HG02588 (cell line): ENCODE results near the gene LAMC1.
A peak's percentile ranks its signal among the peaks of the same experiment; 100 is the strongest.

ENCODE experiments used
- ATAC-seq: cut with Tn5 transposase; IDR thresholded peaks from one replicate; pipeline ENCODE4 v1.9.1; 2021; ENCODE audit warnings: mild to moderate bottlenecking, moderate library complexity; ENCODE audit not compliant: unreplicated experiment

LAMC1 gene

GRCh38 chr1:183019860-183020259 lies 3.4 kb upstream of the LAMC1 start:
- no peak for ATAC-seq

GRCh38 chr1:183021405-183022201 lies 1.6 kb upstream of the LAMC1 start:
- ATAC-seq = no peak

- ATAC-seq = peak; percentile 40
These were observed 746 bp upstream of the LAMC1 start for GRCh38 chr1:183022202-183023145.

- peak; percentile 61 for ATAC-seq
These were observed 539 bp downstream of the LAMC1 start for GRCh38 chr1:183023601-183024316.

DNA sequence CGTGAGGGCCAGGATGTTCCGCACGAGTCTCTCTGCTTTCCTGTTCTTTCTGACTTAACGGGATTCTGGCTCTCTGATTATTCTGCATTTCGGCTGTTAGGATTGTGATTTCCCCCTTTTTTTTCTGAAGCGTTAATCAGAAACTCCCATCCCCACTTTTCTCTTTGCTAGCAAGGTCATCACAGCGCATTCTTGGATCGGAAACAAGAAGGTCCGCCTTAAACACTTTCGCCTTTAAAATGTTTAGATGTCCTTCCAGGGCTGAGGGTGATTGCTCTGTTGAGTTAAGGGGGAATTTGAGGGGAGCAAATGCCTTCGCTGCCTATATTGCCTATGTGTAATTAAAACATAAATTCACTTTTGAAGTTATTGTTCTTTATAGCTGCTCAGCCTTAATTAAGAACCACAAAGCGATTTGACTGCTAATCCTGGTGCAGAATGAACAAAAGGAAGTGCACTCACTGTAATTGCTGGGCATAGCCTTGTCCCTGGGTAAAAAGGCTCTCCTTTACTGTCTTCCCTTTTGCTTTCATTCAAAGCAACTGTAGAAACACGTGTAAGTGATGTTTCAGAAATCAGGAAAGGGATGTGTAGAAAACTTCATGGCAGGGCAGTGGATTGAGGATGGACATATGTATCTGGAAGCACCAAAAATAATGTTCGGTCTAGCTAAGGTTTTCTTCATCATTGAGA lies 1.2 kb downstream of the LAMC1 start:
- no peak for ATAC-seq

GRCh38 chr1:183025010-183025337 lies 1.8 kb downstream of the LAMC1 start:
- no peak for ATAC-seq

DNA sequence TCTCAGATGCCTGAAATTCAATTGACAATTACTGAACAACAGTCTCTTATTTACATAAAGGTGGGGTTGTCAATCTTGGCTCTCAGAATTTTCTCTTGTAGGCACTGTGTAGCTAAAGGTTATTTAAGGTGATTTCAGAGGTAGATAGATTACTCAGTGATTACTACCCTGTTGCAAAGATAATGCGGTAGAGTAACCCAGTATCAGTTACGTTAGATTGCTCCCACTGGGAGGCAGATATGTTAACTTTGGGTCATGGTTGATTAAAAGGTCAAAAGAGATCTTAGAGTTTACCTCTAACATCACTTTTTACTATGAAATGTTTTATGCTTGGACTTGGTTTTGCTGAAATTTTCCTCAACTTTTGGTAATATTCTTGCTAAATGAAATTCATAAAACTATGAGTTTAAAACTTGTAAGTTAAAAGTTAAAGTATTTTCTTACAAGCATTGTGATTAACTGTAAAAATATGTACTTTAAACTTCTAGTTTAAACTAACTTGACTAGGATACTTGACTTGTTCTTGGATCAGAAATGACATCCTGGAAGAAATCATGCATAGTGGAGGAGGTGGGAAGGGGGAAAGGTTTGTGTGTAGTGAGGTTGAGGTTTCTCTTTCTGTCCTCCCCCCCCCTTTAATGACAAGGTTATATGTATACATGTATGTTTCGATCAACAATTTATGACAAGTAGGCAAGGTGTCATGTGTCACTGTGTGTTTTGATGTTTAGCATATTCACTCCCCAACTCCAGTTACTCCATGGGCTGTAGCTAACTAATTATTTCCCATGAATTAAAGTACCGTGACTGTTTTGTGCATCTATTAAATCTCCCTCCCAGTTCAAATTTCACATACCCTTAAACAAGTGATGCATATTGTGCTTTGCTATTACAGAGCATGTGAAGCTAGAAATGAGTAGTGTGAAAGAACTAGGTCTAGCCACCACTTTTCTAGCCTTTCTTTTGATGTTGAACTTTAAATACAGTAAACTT lies 2.9 kb downstream of the LAMC1 start:
- ATAC-seq = no peak

DNA sequence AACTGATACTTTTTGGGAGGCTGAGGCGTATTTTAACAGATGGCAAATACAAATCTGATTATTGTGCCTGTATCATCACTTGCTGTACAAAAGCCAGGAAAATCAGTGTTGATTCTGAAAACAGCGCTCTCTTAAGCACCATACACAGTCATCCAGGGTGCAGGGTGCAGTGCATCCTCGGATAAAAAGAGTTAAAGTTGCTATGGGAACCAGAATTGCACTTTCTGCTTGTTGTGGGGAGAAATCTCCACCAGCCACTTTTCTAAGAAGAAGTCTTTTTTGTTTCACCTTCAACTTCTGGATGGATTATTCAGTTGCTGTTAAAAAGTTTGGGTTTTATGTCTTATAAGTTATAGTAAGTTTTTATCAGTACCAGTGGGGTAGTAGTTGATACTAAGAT lies 3.8 kb downstream of the LAMC1 start:
- no peak for ATAC-seq

DNA sequence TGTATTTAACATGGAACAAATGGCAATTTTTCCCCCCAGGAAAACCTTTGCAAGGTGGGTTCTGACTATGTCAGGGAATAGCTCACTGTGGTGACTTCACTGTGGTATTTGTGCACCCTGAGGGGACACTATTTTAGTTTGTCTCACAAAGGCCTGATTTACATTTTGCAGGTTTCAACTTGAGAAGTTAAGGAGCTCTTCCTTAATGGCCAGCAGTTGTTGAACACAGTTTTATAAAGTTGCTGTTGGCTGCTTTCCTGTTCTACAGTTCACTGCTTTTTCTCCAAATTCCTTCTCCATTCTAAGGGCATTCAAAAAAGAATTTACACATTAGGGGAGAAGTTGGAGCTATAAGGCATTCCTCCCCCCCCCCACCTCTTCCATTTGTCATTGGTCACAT lies 4.6 kb downstream of the LAMC1 start:
- ATAC-seq = no peak

- ATAC-seq = no peak
These were observed 6.4 kb downstream of the LAMC1 start for GRCh38 chr1:183029591-183030000.

DNA sequence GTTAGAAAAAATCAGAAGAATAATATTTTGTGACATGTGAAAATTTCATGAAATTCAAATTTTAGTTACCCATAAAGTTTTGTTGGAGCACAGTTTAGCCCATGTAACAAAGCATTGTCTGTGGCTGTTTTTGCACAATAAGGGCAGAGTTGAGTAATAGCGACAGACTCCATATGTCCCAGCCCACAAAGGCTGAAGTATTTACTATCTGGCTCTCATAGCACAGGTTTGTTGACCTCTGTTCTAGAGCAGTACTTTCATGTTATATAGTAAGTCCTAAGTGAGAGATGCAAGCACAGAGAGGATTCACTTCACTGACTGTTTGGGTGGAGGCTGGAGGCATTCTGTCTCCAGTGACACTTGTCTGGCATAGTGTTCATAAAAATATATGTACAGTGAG lies 6.8 kb downstream of the LAMC1 start:
- no peak for ATAC-seq

DNA sequence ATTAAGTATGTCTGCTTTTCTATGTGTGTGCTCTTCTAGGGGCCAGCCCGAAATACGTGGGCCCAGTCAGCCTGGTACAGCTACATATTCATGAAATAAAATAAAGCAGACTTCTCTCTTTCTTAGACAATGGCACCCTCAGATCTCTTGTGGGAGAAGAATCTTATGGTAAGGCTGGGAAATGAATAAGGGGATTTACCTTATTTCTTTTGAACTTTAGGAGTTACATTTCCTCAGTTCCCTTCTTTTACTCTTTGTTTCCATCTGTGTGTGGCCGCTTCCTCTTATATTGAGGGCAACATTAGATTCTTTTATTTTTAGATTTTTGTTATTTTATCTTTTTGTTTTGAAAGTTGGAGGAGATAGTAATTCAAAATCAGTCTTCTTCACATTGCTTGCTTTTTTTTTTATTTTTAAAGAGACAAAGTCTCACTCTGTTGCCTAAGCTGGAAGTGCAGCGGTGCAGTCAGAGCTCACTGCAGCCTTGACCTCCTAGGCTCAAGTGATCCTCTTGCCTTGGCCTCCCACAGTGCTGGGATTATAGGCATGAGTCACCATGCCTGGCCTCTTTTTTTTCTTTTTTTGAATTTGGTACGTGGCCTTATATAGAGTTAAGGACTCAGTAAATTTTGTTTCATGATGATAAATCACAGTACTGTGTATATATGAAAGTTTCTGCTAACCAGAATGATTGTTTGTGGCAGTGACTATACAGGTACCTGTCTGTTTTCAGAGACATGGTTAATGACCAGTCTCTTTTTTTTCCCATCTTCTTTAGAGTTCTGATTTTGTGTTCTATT lies 9.1 kb downstream of the LAMC1 start:
- ATAC-seq = no peak

DNA sequence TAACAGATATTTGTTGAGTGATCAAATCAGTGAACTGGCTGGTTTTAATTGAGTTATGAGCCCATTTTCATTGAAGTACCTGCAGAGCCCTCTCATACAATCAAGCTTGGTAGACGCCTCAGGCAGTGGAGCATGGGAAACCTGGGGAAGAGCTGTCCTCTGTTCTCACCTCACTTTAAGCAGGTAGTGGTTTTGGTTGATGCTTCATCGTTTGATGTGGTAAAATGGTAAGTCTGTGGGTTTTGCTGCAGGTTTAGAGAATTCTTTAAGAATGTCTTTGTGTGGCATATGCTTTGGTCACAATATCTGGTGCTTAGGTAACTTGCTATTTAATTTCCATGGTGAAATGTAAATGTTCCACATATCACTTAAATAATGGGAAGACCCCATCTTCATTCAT lies 10.0 kb downstream of the LAMC1 start:
- no peak for ATAC-seq

DNA sequence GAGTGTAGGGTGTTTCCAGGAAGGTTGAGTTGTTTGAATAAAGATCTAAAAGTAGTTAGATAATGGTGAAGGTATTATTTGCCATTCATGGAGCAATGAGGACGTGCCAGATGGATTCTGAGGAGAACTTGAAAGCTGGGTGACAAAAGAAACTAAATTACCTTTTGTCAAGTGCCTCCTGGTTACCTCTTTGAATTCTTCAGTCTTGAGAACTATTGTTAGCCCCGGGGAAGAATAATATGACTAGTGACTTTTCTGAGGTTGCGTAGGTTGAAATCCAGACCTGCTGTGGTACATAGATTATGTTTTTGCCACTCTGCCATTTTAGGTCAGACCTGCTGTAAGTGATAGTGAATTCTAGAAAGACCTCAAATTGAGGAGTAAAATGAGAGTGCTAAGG lies 11.5 kb downstream of the LAMC1 start:
- ATAC-seq = no peak

DNA sequence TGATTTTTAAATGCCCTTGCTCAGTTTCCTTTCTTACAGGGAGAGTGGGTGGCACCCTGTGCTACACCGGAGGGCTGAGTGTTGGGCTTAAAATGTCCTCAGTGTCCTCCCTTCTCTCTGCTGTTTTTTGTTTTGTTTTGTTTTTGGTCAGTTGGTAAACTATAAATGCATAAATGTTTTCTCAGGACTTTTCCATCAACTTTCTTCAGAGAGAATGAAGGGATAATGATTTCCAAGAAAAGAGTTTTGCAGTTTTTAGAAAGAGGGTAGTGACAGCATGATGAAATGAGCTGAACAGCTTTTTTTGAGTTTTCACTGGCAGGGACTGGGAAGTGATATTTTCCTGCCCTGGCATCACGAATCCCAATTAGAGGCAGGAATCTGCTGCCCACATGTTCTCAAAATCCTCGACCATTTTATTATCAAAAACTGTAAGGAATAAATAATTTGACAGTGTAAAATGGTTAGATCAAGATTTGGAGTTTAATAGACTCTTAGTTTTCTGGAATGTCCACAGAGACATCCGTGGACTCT lies 15.2 kb downstream of the LAMC1 start:
- ATAC-seq = no peak

- ATAC-seq = no peak
These were observed 15.7 kb downstream of the LAMC1 start for GRCh38 chr1:183038913-183039312.

DNA sequence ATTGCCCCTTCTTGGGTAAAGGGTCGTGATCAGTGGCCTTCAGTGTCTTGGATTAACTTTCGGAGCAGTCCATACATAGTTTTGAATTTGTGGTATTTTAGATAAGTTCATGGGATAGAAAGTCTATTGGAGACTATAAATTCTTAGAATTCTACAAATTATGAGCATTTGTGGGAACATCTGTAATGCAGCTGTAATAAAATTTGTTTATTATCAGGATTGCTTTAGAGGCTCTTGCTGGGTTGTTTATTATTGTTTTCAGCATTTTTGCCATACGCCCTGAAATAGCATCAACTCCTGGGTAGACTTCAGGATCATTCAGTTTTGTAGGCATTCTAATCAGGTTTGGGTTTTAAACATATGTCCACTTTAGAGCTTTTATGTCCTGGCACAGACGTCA lies 16.1 kb downstream of the LAMC1 start:
- no peak for ATAC-seq

GRCh38 chr1:183039985-183040447 lies 16.8 kb downstream of the LAMC1 start:
- ATAC-seq = no peak
